ENCODE data around the gene ASXL1. TPM values are rescaled to one million over a fixed set of nuclear protein-coding genes. Genes with fewer than 3 reads are reported as not detected.
A peak's percentile ranks its signal among the peaks of the same experiment; 100 is the strongest.
"Not testable (repeated sequence)": the region's sequence is repeated elsewhere in the genome, so short reads cannot be mapped to it uniquely, and the experiment has no call there.

The ASXL1 gene
- total RNA-seq, 1 experiment from 2014 or later = 49.7 TPM

DNA sequence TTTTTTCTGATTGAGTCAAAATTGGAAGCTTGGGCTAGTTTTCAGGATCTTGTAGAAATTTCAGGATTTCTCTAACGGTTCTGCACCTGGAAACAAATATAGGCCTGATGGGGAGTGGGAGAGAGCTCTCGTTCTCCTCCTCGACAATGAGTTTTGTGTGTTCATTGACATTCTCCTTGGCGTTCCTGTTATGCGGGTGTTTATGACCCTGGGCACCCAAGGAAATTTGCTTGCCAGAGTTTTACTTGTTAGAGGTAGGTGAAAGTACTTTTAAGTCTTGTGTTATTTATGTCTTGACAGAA is 2.2 kb downstream of the ASXL1 start:
- no peak for DNase-seq (ENCODE audit: low spot score)

DNA sequence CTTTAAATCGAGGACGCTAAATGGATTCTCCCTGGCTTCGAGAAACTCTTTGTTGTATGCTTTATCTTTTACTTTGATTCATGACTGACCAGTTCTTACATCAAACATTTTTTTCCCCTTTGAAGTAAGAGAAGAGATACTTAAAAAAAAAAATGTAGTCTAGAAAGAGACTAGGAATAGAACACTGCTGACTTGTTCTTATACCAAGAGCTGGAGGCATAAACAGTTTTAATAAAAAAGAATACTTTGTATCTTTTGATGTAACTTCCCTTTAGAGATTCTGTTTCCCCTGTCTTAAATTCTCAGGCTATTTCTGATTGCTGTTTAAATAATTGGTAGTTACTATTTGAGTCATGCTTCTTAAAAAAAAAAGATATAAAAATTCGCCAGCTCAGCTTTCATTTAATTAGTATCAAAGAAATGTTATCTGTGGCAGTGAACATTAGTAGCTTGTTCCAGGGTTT is 4.8 kb downstream of the ASXL1 start:
- DNase-seq (ENCODE audit: low spot score) = no peak

DNA sequence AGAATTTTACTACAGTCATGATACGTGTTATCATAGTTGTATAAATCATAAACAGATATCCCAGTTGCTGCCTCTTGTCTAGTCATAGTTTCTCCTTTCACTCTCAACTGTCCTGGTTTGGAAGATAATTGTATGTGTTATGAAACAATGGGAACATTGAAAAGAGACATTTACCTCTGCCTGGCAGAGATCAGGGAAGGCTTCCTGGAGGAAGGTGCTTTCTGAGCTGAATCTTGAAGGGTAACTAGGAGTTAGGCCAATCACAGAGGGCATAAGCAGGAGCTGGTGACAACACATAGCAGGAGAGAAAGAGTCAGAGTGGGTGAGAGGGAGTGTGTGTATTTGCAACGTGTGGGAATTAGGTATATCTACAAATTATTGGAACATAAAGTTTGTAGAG is 5.4 kb downstream of the ASXL1 start:
- no peak for DNase-seq (ENCODE audit: low spot score)

DNA sequence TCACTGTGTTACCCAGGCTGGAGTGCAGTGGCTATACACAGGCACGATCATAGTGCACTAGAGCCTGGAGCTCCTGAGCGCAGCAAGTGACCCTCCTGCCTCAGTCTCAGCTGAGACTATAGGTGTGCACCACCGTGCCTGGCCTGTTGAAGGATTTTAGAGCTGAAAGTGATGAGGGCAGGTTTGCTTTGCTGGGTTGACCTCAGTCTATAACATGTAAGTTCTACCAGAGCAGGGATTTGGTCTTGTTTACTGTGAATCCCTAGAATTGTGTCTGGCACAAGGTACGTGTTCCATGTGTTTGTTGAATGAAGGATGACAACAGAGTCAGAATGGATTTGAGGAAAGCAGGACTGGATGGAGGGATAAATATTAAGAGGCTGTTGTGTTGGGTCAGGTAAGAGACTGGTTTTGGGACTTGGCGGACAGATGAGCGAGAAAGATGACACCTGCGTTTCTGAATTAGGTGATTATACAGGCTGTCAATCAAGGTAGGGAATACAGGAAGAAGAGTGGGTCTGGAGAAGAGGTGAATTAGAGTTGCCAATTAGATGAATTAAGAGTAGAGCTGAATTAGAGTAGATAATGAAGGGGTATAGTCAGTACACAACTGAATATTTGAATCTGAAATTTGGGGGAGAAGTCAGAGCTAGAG is 6.5 kb downstream of the ASXL1 start:
- no peak for DNase-seq (ENCODE audit: low spot score)

DNA sequence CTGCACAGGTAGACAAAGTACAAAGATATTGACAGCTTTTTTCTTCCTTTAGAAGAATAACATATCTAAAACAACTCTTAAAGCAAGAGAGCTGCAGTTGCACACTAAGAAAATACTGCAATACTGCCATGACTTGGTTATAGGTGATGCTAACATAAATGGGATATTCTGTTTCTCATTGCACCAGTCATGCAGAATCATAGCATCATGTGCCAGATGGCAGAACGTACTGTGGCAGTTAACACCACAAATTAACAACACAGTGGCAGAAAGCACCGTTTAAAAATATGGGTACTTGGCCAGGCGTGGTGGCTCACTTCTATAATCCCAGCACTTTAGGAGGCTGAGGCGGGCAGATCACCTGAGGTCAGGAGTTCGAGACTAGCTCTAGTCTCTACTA is 7.4 kb downstream of the ASXL1 start:
- DNase-seq (ENCODE audit: low spot score) = no peak

DNA sequence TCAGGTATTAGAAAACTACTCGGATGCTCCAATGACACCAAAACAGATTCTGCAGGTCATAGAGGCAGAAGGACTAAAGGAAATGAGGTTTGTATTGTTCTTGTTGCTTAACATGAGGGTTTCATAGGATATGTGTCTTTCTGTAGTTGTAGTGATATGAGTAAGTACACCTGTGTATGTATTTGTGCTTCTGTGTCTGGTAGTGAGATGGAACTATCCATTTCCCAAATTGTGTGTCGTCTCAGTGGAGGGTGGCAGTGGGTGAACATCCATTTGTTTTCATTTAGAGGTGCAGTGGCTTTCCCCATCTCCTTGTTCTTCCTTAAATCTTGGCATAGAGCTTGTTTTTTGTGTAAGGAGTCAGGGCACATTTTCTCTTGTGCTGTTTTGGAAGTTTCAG is 8.2 kb downstream of the ASXL1 start:
- DNase-seq (ENCODE audit: low spot score) = no peak

DNA sequence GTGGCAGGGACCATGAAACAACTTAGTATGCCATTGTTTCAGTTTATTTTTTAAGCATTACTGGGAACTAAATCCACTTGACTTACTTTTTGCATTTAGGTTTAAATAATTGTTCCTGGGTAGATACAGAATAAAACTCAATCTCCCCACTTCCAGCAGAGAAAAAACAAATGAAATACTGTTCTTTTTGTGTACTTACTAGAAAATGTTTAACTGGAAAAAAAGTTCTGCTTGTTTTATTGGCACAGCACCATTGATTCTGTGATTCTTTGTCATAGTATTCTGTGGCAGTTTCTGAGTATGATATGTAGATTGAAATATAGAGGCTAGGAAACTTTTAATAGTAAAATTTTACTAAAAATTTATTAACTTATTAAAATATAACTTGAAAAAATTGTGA is 10.2 kb downstream of the ASXL1 start:
- no peak for DNase-seq (ENCODE audit: low spot score)

DNA sequence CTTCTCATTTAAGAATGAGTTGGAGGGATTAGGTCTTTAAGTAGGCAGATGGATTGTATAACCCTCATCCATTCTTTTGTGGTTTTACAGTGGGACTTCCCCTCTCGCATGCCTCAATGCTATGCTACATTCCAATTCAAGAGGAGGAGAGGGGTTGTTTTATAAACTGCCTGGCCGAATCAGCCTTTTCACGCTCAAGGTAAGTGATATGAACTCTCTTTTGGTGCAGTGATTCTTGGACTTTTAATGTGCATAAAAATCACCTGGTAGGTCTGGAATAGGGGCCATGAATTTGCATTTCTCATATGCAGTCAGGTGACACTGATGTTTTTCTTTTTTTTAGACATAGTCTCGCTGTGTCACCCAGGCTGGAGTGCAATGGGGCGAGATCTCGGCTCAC is 10.8 kb downstream of the ASXL1 start:
- peak; percentile 65 for DNase-seq (ENCODE audit: low spot score)

DNA sequence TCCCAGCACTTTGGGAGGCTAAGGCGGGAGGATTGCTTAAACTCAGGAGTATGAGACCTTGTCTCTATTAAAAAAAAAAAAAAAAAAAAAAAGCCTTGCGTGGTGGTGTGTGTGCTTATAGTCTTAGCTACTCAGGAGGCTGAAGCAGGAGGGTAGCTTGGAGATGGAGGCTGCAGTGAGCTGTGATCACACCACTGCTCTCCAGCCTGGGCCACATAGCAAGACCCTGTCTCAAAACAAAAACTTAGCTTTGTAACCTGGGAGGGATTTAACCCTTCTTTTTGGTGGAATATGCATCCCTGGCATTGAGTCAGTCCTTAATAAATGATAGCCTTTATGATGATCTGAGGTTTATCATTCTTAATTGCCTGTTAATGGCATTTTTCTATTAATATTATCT is 12.8 kb downstream of the ASXL1 start:
- no peak for DNase-seq (ENCODE audit: low spot score)

DNA sequence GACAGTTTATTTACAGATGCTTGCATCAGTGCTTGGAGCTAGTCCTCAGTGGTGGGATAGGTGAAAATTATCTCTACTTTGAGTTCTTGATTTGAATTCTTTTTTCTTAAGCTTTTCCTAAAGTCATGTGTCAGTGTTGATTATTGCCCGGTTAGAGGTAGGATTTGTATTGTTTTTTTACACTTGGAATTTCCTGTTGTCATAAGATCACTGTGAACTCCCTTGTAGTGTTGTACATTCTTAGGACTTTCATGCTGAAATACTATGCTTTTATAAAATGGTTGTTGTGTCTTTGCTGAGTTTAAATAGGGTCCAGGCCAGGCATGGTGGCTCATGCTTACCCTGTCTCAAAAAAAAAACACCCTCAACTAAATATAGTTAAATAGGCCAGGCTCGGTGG is 20.3 kb downstream of the ASXL1 start:
- no peak for DNase-seq (ENCODE audit: low spot score)

DNA sequence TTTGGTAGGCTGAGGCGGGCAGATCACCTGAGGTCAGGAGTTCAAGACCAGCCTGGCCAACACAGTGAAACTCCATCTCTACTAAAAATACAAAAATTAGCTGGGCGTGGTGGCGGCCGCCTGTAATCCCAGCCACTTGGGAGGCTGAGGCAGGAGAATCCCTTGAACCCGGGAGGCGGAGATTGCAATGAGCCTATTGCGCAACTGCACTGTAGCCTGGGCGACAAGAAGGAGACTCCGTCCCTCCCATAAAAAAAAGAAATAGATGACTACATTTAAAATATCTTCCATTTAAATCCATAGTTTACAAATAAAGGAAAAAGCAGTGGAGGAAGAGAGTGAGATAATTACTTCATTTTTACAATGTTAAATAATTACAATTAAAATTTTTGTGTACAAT is 21.9 kb downstream of the ASXL1 start:
- not testable (repeated sequence) for DNase-seq (ENCODE audit: low spot score)

DNA sequence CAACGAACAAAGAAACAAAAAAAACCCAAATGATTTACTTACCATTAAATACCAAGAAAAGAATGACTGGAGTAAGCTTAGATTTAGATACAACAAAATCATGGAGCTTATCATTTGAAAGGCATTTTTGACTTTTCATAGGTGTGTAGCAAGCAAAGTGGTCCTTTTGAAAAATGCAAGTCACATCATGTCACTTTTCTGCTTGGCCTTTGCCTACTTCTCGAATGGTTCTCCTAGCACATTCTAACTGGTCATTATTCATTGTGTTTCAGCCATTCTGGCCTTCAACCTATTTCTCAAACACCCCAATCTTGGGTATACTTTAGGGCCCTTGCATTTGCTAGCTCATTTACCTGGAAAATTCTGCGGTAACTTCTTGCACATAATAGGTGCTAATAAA is 22.6 kb downstream of the ASXL1 start:
- DNase-seq (ENCODE audit: low spot score) = no peak

DNA sequence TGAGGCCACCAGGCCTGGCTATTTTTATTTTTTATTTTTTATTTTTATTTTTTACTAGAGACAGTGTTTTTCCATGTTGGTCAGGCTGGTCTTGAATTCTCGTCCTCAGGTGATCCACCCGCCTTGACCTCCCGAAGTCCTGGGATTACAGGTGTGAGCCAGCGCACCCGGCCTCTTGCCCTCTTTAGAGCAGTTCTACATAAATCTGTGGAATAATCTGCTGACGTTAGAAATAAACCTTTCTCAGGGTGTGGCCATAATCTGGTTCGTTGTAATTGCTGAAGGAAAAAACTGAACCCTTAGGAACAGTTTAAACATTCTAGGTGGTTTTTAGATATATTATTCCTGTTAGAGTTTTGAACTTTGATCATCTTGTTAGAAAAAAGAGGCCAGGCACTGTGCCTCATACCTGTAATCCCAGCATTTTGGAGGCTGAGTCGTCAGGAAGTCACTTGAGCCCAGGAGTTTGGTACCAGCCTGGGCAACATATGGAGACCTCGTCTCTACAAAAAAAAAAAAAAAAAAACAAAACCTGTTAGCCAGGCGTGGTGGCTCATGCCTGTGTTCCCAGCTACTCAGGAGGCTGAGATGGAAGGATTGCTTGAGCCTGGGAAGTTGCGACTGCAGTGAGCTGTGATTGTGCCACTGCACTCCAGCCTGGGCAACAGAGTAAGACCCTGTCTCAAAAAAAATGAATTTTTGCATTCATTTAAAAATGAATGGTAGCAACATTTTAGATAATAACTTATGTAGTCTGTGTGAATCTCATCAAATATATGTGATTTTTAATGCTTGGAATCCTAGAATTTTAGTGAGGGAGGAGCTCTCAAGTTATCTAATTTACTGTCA is 24.2 kb downstream of the ASXL1 start:
- no peak for DNase-seq (ENCODE audit: low spot score)

DNA sequence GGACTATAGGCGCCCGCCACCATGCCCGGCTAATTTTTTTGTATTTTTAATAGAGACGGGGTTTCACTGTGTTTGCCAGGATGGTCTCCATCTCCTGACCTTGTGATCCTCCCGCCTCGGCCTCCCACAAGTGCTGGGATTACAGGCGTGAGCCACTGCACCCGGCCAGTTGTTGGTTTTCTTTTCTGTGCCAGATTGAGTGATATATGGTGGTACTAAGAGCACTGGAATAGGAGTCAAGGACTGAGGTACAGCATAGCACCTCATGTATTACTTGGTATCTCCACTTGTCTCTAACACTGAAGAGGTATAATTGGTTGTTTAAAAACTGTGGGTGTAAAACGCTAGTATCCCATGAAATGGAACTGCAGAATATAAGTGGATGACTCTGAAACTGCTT is 25.3 kb downstream of the ASXL1 start:
- not testable (repeated sequence) for DNase-seq (ENCODE audit: low spot score)

DNA sequence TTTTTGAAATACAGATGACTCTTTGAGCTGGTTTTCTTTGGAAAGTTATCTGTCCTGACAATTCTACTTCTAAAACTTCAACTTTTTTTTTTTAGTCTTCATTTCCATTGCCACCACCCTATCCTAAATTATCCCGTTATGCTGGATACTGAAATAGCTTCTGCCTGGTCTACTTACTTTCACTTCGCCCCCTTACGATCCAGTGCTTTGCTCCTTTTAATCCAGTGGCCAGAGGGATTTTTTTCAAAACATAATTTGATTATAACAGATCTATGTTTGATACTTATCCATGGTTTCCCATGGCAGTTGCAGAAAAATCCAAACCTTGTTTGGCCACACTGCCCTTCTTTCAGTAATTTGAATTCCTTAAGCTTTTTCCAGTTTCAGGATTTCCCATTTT is 27.4 kb downstream of the ASXL1 start:
- no peak for DNase-seq (ENCODE audit: low spot score)

DNA sequence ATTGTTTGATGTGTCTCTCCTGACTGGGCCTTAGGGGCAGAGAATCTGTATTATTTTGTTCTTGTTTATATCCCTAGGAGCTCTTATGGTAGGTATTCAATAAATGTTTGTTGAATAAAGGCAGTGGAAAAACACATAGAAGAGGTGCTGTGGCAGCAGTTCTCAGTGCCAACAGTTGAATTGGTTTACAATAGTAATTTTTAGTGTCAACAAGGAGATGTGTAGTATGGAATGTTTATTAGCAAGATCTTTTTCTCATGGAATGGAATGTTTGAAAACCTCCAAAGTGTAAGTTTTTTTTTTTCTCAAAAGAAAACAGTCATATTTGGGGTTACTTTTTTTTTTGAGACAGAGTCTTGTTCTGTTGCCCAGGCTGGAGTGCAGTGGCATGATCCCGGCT is 28.0 kb downstream of the ASXL1 start:
- DNase-seq (ENCODE audit: low spot score) = no peak

DNA sequence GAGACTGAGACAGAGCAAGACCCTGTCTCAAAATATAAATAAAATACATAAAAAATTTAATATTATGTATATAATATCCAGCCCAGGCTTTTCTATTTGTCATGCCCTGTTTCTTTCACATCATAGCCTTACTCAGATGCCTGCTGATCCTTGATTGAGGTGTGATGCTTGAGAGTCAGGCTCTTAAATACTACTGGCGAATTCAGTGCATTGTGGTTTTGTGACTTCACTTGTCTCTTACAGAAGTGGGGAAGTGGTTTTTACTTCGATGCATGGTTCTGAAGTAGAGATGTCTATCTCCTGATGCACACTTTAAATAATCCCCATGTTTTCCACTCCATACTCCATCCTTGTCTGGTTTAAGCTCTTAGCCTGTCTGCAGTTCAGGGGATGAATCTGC is 29.1 kb downstream of the ASXL1 start:
- DNase-seq (ENCODE audit: low spot score) = no peak

DNA sequence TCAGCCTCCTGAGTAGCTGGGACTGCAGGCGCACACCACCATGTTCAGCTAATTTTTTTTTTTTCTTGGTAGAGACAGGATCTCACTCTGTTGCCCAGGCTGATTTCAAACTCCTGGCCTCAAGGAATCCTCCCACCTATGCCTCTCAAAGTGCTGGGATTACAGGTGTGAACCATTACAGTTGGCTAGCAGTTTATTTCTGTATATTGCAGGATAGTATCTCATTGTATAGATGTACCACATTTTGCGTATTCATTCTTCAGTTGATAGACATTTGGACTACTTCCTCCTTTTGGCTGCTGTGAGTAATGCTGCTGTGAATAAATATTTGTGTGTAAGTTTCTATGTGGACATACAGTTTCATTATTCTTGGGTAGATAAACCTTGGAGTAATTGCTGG is 32.9 kb downstream of the ASXL1 start:
- DNase-seq (ENCODE audit: low spot score) = no peak

DNA sequence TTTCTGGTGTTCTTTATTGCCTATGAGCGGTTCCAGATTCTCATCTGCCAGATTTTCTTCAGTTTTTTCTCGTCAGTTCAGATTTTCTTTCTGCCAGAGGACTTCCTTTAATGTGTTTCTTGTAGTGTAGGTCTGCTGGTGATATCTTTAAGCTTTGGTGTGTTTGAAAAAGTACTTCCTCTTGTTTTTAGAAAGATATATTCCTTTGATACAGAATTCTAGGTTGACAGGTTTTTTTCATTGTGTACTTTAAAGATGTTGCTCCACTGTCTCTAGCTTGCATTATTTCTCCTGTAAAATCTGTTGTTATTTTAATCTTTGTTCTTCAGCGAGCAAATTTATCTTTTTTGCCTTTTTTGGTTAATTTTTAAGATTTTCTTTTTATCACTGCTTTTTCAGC is 36.9 kb downstream of the ASXL1 start:
- no peak for DNase-seq (ENCODE audit: low spot score)

DNA sequence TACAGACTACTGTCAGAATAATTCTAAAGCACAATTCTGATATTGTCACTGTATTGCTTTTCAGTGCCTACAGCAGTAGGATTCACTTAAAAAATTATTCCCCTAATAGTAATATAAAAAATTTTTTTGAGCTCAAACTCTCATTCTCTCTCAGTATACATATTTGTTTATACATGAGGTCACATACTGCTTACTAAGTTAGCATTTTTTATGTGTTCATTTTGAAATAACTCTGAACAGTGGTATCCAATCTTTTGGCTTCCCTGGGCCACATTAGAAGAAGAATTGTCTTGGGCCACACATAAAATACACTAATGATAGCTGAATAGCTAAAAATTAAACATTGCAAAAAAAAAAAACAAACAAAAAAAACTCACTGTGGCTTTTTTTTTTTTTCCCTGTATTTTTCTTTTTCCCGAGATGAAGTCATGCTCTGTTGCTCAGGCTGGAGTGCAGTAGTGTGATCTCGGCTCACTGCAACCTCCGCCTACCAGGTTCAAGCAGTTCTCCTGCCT is 38.6 kb downstream of the ASXL1 start:
- no peak for DNase-seq (ENCODE audit: low spot score)

DNA sequence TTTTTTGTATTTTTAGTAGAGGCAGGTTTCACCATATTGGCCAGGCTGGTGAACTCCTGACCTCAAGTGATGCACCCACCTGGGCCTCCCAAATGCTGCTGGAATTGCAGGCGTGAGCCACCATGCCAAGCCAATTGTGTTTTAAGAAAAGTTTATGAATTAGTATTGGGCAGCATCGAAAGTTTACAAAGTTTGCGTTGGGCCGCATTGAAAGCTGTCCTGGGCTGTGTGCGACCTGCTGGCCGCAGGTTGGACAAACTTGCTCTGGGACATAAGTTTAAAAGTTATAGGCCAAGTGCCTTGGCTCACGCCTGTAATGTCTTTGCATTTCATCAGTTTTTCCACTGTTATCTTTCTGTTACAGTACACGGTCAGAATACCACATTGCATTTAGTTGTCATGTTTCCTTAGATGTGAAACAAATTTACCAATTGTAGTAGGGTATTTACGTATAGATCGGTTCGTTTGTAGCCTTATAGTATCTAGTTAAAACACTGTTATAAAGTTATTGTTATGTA is 39.5 kb downstream of the ASXL1 start:
- DNase-seq (ENCODE audit: low spot score) = no peak

DNA sequence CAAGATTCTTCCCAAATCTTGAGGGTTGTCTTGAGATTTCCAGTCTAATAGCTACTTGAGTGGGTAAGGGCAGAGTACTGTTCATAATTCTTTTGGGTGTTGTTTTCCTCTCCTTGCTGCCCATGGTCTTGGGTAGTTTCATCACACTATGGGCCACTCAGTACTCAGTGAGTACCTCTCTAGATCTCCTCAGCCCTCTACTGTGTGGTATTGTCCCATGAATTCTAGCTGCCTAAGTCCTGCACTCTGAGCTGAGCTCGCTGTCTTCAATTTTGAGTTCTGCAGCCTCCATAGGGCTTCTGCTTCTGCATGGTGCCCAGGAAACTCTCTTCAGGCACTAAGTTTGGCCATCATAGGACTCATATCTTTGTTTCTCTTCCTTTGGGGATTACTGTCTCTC is 42.3 kb downstream of the ASXL1 start:
- DNase-seq (ENCODE audit: low spot score) = no peak

DNA sequence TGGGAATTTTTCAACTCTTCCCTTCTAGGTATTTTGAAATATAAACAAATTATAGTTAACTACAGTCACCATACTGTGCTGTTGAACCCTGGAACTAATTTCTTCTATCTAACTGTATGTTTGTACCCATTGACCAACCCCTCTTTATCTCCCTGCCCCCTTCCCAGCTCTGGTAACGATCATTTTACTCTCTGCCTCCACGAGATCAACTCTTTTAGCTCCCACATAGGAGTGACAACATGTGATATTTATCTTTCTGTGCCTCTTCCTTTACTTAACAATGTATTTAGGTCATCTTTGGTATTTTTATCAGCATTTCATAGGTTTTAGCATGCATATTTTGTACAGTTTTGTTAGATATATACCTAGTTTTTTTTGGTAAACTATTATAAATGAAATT is 45.9 kb downstream of the ASXL1 start:
- no peak for DNase-seq (ENCODE audit: low spot score)
